NCI-H345 (cell line): ENCODE data around the gene BCAR3.
"Not testable (repeated sequence)": the region's sequence is repeated elsewhere in the genome, so short reads cannot be mapped to it uniquely, and the experiment has no call there.

Experiments used
- DNase-seq: peaks from one replicate; lab custom pipeline; 2025; lab: John Stamatoyannopoulos, UW

The BCAR3 gene

GRCh38 chr1:93669369-93669768 lies 12.3 kb downstream of the BCAR3 start:
- no peak for DNase-seq

DNA sequence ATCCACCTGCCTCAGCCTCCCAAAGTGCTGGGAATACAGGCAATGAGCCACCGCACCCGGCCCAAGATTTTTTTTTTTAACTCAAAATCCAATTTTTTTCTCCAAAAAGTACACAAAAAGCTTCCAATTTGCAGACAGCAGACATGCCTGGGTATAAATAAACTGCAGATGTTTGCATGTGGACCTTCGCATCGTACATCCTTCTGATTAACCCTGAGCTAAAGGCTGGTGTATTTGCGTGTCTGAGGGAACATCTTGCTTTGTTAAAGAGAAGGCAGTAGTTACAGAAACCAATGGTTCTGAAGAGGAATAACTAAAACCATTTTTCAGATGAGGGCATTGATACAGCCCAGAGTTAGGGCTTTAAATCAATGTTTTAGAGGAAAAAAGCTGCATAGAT lies 12.7 kb downstream of the BCAR3 start:
- no peak for DNase-seq

DNA sequence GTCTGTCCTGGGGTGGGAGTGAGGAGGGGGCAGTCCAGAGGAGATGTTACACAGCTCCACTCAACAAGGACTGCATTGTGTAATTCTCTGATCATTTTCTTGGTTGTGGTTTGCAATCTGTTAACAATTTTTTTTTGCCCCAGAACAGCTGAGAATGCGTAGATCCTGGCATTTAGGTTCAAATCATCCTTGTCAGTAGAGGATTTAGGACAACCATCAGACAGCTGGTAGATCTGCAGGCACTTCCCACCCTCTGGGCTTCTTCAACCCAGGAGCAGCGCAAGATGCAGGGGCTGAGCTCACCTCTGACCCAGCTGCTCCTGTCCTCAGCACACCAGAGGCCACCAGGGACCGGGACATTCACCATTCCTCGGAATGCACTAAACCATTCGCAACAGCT lies 13.5 kb downstream of the BCAR3 start:
- DNase-seq = no peak

DNA sequence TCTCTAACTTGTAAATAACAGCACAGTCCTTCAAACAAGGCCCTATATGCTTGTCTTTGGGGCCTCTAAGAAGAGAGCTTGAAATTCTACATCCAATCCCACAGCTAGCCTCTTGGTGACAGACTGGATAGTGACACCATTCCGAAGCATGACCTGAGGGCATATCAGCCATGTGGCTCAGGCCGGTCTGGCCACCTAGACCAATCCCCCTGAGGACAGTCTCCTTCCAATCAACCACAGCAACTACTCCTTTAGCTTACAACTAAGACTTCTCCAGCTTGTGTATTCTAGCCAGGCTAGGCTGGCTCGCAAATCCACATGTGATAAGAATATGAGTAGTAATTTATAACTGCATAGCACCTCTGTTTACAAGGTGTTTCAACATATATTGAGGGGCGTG lies 14.0 kb downstream of the BCAR3 start:
- DNase-seq = no peak

- DNase-seq = no peak
Observed at GRCh38 chr1:93666613-93667384, 14.8 kb downstream of the BCAR3 start.

DNA sequence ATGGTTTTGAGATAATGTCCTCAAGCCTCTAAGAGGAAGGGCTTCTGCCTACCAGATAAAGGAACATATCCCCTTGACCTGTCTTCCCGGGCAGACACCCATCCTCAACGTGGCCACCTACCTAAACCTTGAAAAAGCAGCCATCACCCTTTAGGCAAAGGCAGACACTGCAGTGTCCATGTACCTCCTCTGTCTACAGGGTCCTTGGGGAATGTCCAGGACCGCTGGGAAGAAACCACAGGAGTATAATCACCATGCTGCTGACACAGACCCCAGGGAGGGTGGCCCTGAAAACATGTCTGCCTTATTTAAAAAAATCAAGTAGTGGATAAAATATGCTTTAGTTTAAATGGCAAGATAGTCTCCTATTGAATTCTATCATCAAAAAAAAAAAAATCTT lies 16.6 kb downstream of the BCAR3 start:
- no peak for DNase-seq

DNA sequence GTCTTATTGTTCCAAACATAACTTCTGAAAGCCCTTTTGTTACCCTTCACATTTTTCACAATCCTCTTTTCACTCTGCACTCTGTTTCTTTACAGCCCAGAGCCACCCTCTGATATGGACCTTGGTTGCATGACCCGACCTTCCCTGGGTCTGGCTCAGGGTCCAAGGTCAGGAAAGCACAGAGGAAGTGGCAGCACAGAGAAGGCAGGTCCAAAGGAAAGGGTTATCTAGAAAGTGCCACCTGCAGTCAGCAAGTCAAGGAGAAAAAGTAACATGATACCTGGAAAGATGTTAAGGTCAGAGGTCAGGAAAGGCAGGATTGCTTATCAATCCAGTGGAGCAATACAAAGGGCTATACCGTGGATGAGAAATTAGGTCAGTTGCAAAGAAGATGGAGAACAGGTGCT lies 18.4 kb downstream of the BCAR3 start:
- no peak for DNase-seq

GRCh38 chr1:93662481-93663207 lies 19.0 kb downstream of the BCAR3 start:
- DNase-seq = no peak

GRCh38 chr1:93661829-93662474 lies 19.7 kb downstream of the BCAR3 start:
- no peak for DNase-seq

GRCh38 chr1:93661341-93661740 lies 20.3 kb downstream of the BCAR3 start:
- DNase-seq = not testable (repeated sequence)

DNA sequence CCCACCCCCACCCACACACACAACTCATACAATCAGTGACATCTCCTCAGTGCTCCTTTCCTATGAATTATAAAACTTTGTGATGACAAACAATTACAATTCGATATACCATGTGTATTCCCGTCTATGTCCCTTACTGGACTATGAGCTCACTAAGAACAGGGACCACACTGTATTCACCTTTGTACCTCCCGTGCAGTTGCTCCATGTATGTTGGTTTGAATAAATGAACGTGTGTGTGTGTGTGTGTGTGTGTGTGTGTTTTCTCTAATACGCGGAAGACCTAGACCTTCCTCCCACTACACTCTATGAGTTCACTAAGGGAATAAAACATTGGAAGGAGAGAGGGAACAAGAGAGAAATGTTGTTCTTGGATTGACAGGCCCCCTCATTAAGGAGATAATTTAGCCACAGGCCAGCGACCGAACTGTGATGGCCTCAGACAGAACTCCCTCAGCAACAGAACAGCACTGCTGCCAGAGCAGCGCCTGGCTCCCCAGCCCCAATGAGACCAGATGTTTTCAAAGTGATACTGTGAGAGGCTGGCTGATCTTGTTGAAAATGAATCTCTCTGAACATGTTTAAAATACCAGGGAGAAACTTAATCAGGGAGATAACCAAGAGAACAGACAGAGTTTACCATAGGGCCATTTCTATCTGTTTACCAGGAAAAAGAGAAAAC lies 21.7 kb downstream of the BCAR3 start:
- no peak for DNase-seq

GRCh38 chr1:93658188-93658587 lies 23.4 kb downstream of the BCAR3 start:
- DNase-seq = no peak

GRCh38 chr1:93656491-93656890 lies 25.1 kb downstream of the BCAR3 start:
- no peak for DNase-seq

DNA sequence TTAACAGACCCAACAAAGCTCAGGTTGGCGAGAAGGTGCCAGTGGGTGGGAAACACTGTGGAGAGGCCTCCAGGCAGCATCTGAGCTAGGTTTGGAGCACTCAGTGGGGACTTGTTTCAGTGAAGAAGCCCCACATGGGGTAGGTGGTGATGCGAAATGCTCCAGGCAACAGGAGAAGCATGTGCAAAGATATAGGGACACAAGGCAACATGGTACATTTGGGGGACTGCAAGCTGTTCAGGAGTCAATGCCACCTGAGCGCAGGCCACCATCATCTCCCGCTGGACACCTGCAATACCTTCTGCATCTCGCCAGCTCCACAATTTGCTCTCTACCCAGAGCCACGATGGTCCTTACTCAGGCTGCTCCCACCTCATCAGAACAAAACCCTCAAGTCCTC lies 28.0 kb downstream of the BCAR3 start:
- no peak for DNase-seq

DNA sequence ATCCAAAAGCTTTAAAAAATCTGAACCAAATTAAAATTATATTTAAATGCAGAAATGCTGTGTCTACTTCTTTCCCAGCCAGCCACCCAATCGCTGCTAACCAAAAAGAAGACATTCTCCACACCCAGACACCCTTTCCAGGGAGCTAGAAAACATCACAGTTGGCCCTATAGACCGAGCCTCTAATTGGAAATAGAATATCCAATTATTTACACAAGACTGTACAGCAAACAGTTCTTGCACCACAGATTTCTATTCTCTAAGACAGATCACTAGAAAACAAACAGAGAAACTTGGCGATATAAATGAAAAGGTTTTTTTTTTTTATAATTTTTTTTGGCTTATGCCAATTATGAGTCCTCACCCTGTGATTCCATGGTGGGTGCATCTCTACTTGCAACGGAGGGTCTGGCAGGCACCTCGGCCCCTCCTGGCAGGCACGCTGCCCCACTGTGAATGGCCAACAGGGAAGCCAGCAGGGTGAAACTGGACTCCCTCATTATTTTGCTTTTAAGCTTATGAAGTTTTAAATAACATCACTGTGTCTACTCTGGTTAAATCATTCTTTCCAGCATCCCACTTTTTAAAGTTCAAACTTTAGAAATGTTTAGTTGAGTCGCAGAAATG lies 29.2 kb downstream of the BCAR3 start:
- no peak for DNase-seq

- DNase-seq = no peak
Observed at GRCh38 chr1:93651695-93652094, 29.9 kb downstream of the BCAR3 start.

- DNase-seq = not testable (repeated sequence)
Observed at GRCh38 chr1:93650159-93650558, 31.5 kb downstream of the BCAR3 start.

GRCh38 chr1:93649231-93649630 lies 32.4 kb downstream of the BCAR3 start:
- no peak for DNase-seq

DNA sequence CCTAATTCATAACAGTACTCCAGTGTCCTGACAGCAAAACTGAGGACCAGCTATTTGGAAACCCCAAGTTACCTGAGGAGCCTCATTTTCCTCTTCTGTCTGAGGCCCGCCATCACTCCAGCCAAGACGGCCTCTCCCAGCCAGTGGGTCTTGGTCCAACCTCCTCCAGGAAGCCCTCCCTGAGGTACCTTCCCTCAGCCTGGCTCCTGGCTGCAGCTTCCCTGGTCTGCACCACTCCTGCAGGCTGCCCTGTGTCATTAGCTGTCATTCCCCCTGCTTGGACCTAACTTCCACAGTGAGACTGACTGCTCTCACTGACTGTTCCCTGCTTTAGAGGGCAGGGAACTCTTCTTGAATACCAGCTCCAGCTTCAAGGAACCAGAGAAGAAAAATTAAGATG lies 33.0 kb downstream of the BCAR3 start:
- DNase-seq = no peak

DNA sequence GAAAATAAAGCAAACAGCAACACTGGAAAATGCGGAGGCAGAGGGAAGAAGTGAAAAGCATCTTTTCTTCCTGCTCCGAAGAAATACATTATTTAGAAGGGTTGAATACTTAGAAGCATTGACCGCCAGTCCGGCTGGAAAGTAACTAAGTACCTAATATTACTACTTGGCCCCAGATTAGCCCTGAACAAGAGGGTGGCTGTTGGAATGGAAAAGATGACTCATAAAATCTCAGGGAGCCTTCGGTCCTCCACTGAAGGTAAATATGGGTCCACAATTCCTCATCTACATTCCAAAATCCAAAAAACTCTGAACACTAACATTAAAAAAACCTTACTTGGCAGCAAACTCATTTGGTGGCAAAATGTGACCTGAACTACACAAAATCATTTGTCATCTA lies 40.1 kb downstream of the BCAR3 start:
- no peak for DNase-seq

- DNase-seq = no peak
Observed at GRCh38 chr1:93640656-93641440, 40.8 kb downstream of the BCAR3 start.
